NB4 (cell line): ENCODE measurements around the gene RABL6.

Experiments used
- TF ChIP-seq, protein P1 (sequence below): IDR thresholded peaks from one replicate; pipeline ENCODE4 v1.5.1; 2012; ENCODE audit warnings: low read depth, low read length
- TF ChIP-seq, protein P2 (sequence below): IDR thresholded peaks from 2 replicates; pipeline ENCODE4 v1.6.1; 2011; ENCODE audit warnings: low read depth, low read length

DNA sequence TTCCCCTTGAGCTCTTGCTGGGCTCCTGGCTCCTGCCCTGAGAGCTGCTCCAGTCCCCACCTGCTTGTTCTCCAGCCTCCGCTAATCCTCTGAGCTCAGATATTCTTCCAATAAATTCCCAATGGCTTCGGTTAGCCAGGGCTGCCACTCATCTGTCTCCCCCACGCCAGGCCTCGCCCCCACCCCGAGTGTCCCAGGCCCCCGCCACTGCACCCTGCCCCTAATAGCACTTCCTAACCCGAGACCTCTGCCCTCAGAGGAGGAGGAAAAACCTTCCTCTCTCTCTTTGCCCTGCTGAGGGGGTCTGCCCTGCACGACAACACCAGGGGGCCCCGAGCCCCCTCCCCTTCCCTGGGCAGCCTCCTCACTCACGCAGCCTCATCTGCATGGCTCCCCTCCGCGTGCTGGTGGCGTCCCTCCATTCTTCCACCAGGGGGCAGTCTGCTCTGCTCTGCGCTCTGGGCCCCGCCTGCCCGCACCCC, 38.0 kb upstream of the RABL6 start:
- TF ChIP-seq, protein P1, sequence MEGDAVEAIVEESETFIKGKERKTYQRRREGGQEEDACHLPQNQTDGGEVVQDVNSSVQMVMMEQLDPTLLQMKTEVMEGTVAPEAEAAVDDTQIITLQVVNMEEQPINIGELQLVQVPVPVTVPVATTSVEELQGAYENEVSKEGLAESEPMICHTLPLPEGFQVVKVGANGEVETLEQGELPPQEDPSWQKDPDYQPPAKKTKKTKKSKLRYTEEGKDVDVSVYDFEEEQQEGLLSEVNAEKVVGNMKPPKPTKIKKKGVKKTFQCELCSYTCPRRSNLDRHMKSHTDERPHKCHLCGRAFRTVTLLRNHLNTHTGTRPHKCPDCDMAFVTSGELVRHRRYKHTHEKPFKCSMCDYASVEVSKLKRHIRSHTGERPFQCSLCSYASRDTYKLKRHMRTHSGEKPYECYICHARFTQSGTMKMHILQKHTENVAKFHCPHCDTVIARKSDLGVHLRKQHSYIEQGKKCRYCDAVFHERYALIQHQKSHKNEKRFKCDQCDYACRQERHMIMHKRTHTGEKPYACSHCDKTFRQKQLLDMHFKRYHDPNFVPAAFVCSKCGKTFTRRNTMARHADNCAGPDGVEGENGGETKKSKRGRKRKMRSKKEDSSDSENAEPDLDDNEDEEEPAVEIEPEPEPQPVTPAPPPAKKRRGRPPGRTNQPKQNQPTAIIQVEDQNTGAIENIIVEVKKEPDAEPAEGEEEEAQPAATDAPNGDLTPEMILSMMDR = peak; percentile 63
- TF ChIP-seq, protein P2, sequence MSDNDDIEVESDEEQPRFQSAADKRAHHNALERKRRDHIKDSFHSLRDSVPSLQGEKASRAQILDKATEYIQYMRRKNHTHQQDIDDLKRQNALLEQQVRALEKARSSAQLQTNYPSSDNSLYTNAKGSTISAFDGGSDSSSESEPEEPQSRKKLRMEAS = no peak
